IMR-90 (cell line): Measurements from ENCODE around the gene PRR5. TPM values are rescaled to one million over a fixed set of nuclear protein-coding genes. Genes with fewer than 3 reads are reported as not detected.

Experiments used
- ATAC-seq: fragments of 200-7000 bp; cut with Tn5 transposase; 2 replicates; pipeline ENCODE4 v1.9.1; 2020; ENCODE audit warnings: low read depth, mild to moderate bottlenecking, moderate library complexity
- BruUV-seq: library from RNA; stranded (reverse); fragments of 400-500 nt; replicated peaks from 2 replicates; lab custom pipeline; 2021; lab: Mats Ljungman, UMichigan
- CTCF ChIA-PET: fragments of 300-600 bp; formaldehyde crosslinking; extraction: SDS; loops from one replicate; lab custom pipeline; 2021; ENCODE audit warnings: antibody characterized with exemption; lab: Yijun Ruan, JAX
- POLR2A ChIA-PET: fragments of 300-600 bp; sonication (Branson Sonifier 250); formaldehyde crosslinking; loops from one replicate; lab custom pipeline; 2022; ENCODE audit warnings: antibody characterized with exemption; ENCODE audit not compliant: unreplicated experiment; lab: Charles Lee
- DNase-seq: peaks from one replicate; pipeline ENCODE4 v3.0.0; 2013
- H2AFZ ChIP-seq: replicated peaks from 2 replicates; pipeline ENCODE3; 2013; ENCODE audit warnings: low read length, mild to moderate bottlenecking; ENCODE audit not compliant: poor library complexity
- H2AK5ac ChIP-seq: 2 replicates; pipeline ENCODE4 v1.6.1; 2013; ENCODE audit warnings: low read depth, low read length, inconsistent platforms
- H2AK9ac ChIP-seq: replicated peaks from 2 replicates; pipeline ENCODE3; 2013; ENCODE audit warnings: mild to moderate bottlenecking, low read depth, low read length, moderate library complexity; ENCODE audit not compliant: poor library complexity
- H2BK120ac ChIP-seq: 2 replicates; pipeline ENCODE4 v1.6.1; 2013; ENCODE audit warnings: low read depth, low read length, inconsistent platforms
- H2BK15ac ChIP-seq: 3 replicates; pipeline ENCODE4 v1.6.1; 2013; ENCODE audit warnings: low read depth, low read length, inconsistent platforms
- H2BK20ac ChIP-seq: 2 replicates; pipeline ENCODE4 v1.6.1; 2013; ENCODE audit warnings: low read depth, mild to moderate bottlenecking, inconsistent platforms, low read length, moderate library complexity
- H2BK5ac ChIP-seq: 2 replicates; pipeline ENCODE4 v1.6.1; 2013; ENCODE audit warnings: mild to moderate bottlenecking, low read depth, low read length, inconsistent platforms; ENCODE audit not compliant: poor library complexity, severe bottlenecking
- H3K14ac ChIP-seq: replicated peaks from 2 replicates; pipeline ENCODE4 v1.6.1; 2013; ENCODE audit warnings: low read depth, low read length, inconsistent platforms
- H3K18ac ChIP-seq: 2 replicates; pipeline ENCODE4 v1.6.1; 2013; ENCODE audit warnings: low read depth, low read length, control low read depth
- H3K23ac ChIP-seq: 2 replicates; pipeline ENCODE4 v1.6.1; 2013; ENCODE audit warnings: low read depth, low read length, inconsistent platforms
- H3K27ac ChIP-seq: 2 replicates; pipeline ENCODE4 v1.5.1; 2013; ENCODE audit warnings: mild to moderate bottlenecking, control low read depth, low read length; ENCODE audit not compliant: insufficient read depth
- H3K27me3 ChIP-seq: 2 replicates; pipeline ENCODE4 v1.6.1; 2013; ENCODE audit warnings: low read length; ENCODE audit not compliant: control insufficient read depth, insufficient read depth
- H3K36me3 ChIP-seq: 2 replicates; pipeline ENCODE4 v1.6.1; 2013; ENCODE audit warnings: low read length, mixed read lengths; ENCODE audit not compliant: control insufficient read depth, insufficient read depth
- H3K4ac ChIP-seq: 2 replicates; pipeline ENCODE4 v1.6.1; 2013; ENCODE audit warnings: low read depth, low read length, inconsistent platforms
- H3K4me1 ChIP-seq: 2 replicates; pipeline ENCODE4 v1.6.1; 2013; ENCODE audit warnings: low read length, mixed read lengths; ENCODE audit not compliant: control insufficient read depth, insufficient read depth
- H3K4me2 ChIP-seq: 2 replicates; pipeline ENCODE4 v1.6.1; 2013; ENCODE audit warnings: low read depth, mild to moderate bottlenecking, control low read depth, low read length, moderate library complexity
- H3K4me3 ChIP-seq: 2 replicates; pipeline ENCODE4 v1.5.1; 2013; ENCODE audit warnings: low read depth, mild to moderate bottlenecking, control low read depth, low read length, moderate library complexity; ENCODE audit not compliant: insufficient read depth
- H3K56ac ChIP-seq: 2 replicates; pipeline ENCODE4 v1.6.1; 2013; ENCODE audit warnings: low read length, inconsistent platforms; ENCODE audit not compliant: insufficient read depth; ENCODE audit errors: extremely low read depth
- H3K79me1 ChIP-seq, 2 experiments: 2 replicates each; pipeline ENCODE4 v1.6.1; 2013; ENCODE audit warnings: low read length in 2 of 2, inconsistent platforms in 1 of 2, low read depth in 1 of 2
- H3K9ac ChIP-seq: 2 replicates; pipeline ENCODE4 v1.6.1; 2013; ENCODE audit warnings: low read depth, low read length, control low read depth
- H3K9me1 ChIP-seq: 2 replicates; pipeline ENCODE4 v1.6.1; 2013; ENCODE audit warnings: low read length, inconsistent platforms; ENCODE audit not compliant: insufficient read depth
- H3K9me3 ChIP-seq: 2 replicates; pipeline ENCODE4 v1.6.1; 2013; ENCODE audit warnings: low read length; ENCODE audit not compliant: control insufficient read depth, insufficient read depth
- H4K20me1 ChIP-seq: 2 replicates; pipeline ENCODE4 v1.6.1; 2013; ENCODE audit warnings: low read length, inconsistent platforms; ENCODE audit not compliant: insufficient read depth
- H4K5ac ChIP-seq: 2 replicates; pipeline ENCODE4 v1.6.1; 2013; ENCODE audit warnings: mild to moderate bottlenecking, low read depth, low read length, control low read depth
- H4K8ac ChIP-seq, 2 experiments: 2 replicates each; pipeline ENCODE4 v1.6.1; 2013; ENCODE audit warnings: low read depth in 2 of 2, low read length in 2 of 2, control low read depth in 1 of 2, inconsistent platforms in 1 of 2
- H4K91ac ChIP-seq: 2 replicates; pipeline ENCODE4 v1.6.1; 2013; ENCODE audit warnings: low read depth, low read length, inconsistent platforms; ENCODE audit not compliant: insufficient read depth
- CEBPB ChIP-seq: IDR thresholded peaks from 2 replicates; pipeline ENCODE4 v1.6.1; 2012; ENCODE audit warnings: low read depth, low read length, improper control_type of control experiment
- CTCF ChIP-seq: conservative IDR thresholded peaks from 2 replicates; pipeline ENCODE4 v1.5.1; 2012; ENCODE audit warnings: mild to moderate bottlenecking, low read depth, low read length, improper control_type of control experiment
- FOS ChIP-seq: fragments of 150-350 bp; IDR thresholded peaks from 2 replicates; pipeline ENCODE4 v1.6.1; 2016; ENCODE audit warnings: low read depth, low read length
- MAFK ChIP-seq: IDR thresholded peaks from 2 replicates; pipeline ENCODE4 v1.6.1; 2012; ENCODE audit warnings: low read depth, low read length, improper control_type of control experiment
- NFE2L2 ChIP-seq: fragments of 150-350 bp; IDR thresholded peaks from 2 replicates; pipeline ENCODE4 v1.6.1; 2016; ENCODE audit warnings: low read depth, mild to moderate bottlenecking, low read length
- WGBS, 2 experiments: methylation state at CpG; one replicate each; pipeline versions ENCODE4 v1.1.5 to v1.1.7; 2013; ENCODE audit warnings: missing lambda C conversion rate in 2 of 2; ENCODE audit not compliant: insufficient read length in 1 of 2; ENCODE audit errors: extremely low coverage in 2 of 2; 5-methylcytosine and 5-hydroxymethylcytosine counted together
- dilution Hi-C: fragments of 300-500 bp; cut with HindIII; formaldehyde crosslinking; loops from one replicate; pipeline ENCODE4 v1.14.3; 2018; ENCODE audit warnings: low sequenced_read_pairs; ENCODE audit not compliant: unreplicated experiment
- in situ Hi-C: fragments of 300-500 bp; cut with MboI; formaldehyde crosslinking; loops from 3 replicates; pipeline ENCODE4 v1.14.3; 2019; ENCODE audit warnings: low sequenced_read_pairs, inconsistent platforms, mixed read lengths
- intact Hi-C: fragments of 100-400 bp; cut with micrococcal nuclease; formaldehyde crosslinking; loops from 2 replicates; pipeline ENCODE4 v1.10.0; 2022
- polyA plus RNA-seq, 3 experiments: library from polyadenylated mRNA; depleted of rRNA; stranded (reverse); fragments of >200 nt; gene quantifications; 2 replicates each; pipeline ENCODE4 v1.2.3, GENCODE V29; 2012; ENCODE audit warnings: low replicate concordance in 1 of 3
- total RNA-seq: library from RNA; depleted of rRNA; stranded (reverse); fragments of >200 nt; gene quantifications from 2 replicates; pipeline ENCODE4 v1.2.3, GENCODE V29; 2012

PRR5 gene
- total and polyA plus RNA-seq, 2 of the 4 experiments (the other 2 are of a cell fraction), result 8.1 to 24.3 TPM

GRCh38 chr22:44676441-44677352 is 25.3 kb upstream of the PRR5 start:
- Histone ChIP-seq H3K4ac (peak overlapping the region; percentile 69), H3K18ac (no peak overlapping the region; the same call in 1 of the 2 replicates), H3K56ac (no peak overlapping the region), H4K91ac (peak overlapping the region; percentile 59; the same call in 1 of the 2 replicates), H3K27me3 (no peaks in the 10 kb centered on the region), H3K36me3 (no peaks in the 10 kb centered on the region), H4K5ac (no peak overlapping the region; the same call in 1 of the 2 replicates), H2AFZ (peak overlapping the region; percentile 61), H4K20me1 (peaks cover 18% of the 10 kb centered on the region), H2BK120ac (peak overlapping the region; percentile 61), H3K27ac (no peak overlapping the region), H2BK15ac (no peak overlapping the region), H3K23ac (no peak overlapping the region), H2AK5ac (peak overlapping the region; percentile 58; the same call in 1 of the 2 replicates), H2AK9ac (peak overlapping the region; percentile 88), H3K4me2 (peak overlapping the region; percentile 17; the same call in 1 of the 2 replicates), H3K9ac (no peak overlapping the region), H3K9me3 (no peaks in the 10 kb centered on the region), H3K4me3 (no peak overlapping the region), H3K79me1 (peaks cover 3 to 23% of the 10 kb centered on the region in 2 experiments; a peak in 2 of 4 replicates), H4K8ac (peak overlapping the region in 1 of 2 experiments; percentile 69; a peak in 2 of 4 replicates), H3K9me1 (0 out of 2 replicates have a peak, but pooled peaks cover 2% of the 10 kb centered on the region), H3K4me1 (peaks cover 10% of the 10 kb centered on the region; the same call in 1 of the 2 replicates), H2BK20ac (no peak overlapping the region), H3K14ac (no peak overlapping the region), H2BK5ac (no peak overlapping the region)
- intact Hi-C loops (no loop called here), dilution Hi-C loops (no loop called here), in situ Hi-C loops (no loop called here)
- peak; percentile 73 for ATAC-seq
- WGBS, 2 experiments, result 69% methylated on average over 14 of the region's 25 CpGs; no CpG with 5 or more reads in 1 of the 2 experiments
- TF ChIP-seq FOS (no peak), NFE2L2 (peak; percentile 90), CEBPB (no peak), MAFK (peak; percentile 36; the same call in 1 of the 2 replicates), CTCF (no peak)
- ChIA-PET POLR2A (no interaction called here), CTCF (interaction anchor here (0.6 kb wide), 1 partner anchor 186 kb away, joined by 4 read pairs; no protein-coding TSS in a partner anchor)
- DNase-seq, result peak; percentile 13
- BruUV-seq, result no TSS peak
